ENCODE measurements around the gene EXOSC5.

EXOSC5 gene

DNA sequence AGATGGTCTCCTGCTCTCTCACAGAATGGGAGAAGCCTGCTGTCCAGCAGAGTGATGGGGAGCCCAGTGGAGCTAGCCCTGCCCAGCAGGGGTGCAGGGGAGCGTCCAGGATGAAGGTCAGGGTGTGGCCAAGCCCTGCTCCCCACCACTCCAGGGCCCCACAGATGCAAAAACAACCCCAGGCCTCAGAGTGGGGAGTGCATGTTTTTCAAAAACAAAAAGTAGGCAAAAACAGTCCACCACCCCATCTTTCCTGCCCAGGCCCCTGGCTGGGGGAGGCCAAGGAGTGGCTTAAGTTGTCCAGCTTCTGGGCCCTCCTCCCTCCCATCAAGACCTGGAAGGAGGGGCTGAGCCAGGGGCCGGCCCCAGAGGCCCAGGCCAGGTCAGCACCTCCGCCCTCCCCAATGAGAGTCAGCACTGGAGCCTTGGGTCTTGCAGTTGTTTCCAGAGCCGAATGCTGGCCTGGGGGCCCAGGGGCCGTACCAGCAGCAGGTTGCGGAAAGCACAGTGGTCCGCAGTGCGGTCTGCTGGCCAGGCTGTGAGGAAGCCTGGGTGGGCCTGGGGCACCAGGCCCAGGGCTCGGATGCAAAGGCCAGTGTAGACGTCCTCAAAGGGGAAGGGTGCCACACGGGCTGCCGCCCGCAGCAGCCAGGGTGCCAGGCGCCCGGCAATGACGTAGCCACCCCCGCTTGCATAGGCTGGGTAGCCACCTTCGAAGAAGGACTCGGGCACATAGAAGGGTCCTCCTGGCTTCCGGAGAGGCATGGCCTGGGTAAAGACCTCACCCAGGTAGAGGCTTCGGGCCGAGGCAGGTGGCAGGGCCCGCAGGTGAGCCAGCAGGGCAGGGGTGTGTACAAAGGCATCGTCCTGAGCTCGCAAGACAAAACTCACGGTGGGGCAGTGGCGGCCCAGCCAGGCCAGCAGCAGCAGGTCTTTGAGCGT lies 28.3 kb upstream of the EXOSC5 start:
- no peak for TF ChIP-seq CTCF (conservative IDR thresholded peaks at IDR 0.05; ENCODE audit: low read depth, low read length)
- H3K4me3 ChIP-seq (ENCODE audit: low read length), result no peak overlapping the region
- DNase-seq (ENCODE audit: low read depth), result no peak

DNA sequence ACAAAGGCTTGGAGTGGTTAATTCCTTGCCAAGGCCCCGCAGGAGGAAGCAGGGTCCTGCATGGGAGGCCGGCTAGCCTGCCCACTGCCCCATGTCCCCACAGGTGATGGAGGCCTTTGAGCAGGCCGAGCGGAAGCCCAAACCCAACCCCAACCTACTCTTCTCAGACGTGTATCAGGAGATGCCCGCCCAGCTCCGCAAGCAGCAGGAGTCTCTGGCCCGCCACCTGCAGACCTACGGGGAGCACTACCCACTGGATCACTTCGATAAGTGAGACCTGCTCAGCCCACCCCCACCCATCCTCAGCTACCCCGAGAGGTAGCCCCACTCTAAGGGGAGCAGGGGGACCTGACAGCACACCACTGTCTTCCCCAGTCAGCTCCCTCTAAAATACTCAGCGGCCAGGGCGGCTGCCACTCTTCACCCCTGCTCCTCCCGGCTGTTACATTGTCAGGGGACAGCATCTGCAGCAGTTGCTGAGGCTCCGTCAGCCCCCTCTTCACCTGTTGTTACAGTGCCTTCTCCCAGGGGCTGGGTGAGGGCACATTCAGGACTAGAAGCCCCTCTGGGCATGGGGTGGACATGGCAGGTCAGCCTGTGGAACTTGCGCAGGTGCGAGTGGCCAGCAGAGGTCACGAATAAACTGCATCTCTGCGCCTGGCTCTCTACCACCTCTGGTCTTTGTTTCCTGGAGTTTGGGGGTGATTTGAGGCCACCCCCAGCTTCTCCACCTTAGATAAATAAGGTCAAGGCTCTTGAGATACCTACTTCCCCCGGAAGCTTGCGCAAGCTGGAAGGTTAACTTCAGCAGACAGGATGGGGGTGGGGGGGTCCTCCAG lies 27.4 kb upstream of the EXOSC5 start:
- DNase-seq (ENCODE audit: low read depth), result no peak
- no peak for TF ChIP-seq CTCF (conservative IDR thresholded peaks at IDR 0.05; ENCODE audit: low read depth, low read length)
- H3K4me3 ChIP-seq (ENCODE audit: low read length), result no peak overlapping the region

DNA sequence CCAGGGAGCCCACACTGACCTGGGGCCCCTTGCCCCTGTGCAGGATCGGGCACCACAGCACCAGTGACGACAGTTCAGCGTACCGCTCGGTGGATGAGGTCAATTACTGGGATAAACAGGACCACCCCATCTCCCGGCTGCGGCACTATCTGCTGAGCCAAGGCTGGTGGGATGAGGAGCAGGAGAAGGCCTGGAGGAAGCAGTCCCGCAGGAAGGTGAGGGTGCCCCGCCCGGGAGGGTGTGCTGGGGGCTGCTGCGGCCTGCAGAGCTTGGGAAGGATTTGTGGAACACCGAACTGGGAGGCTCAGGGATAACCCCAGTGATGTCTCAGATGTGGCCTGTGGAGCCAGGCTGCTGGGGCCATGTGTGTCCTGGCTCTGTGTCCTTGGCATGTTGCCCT lies 25.8 kb upstream of the EXOSC5 start:
- no peak for DNase-seq (ENCODE audit: low read depth)
- TF ChIP-seq CTCF (conservative IDR thresholded peaks at IDR 0.05; ENCODE audit: low read depth, low read length), result no peak
- H3K4me3 ChIP-seq (ENCODE audit: low read length), result no peak overlapping the region

DNA sequence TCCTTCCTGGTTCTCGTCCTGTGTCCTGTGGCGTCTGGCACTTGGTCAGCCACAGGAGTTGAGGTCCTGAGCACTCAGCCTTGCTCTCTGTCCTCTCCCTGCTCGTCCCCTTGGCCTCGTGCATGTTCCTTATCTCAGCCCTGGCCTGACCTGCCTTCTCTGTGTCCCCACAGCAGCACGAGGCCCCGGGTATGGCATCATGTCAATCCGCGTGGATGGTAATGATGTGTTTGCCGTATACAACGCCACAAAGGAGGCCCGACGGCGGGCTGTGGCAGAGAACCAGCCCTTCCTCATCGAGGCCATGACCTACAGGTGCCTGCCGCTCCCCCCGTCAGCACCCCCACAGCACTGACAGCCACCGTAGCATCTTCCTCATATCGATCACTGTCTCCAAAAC lies 25.3 kb upstream of the EXOSC5 start:
- DNase-seq (ENCODE audit: low read depth), result no peak
- no peak overlapping the region for H3K4me3 ChIP-seq (ENCODE audit: low read length)
- no peak for TF ChIP-seq CTCF (conservative IDR thresholded peaks at IDR 0.05; ENCODE audit: low read depth, low read length)

GRCh38 chr19:41421973-41422372 lies 24.8 kb upstream of the EXOSC5 start:
- DNase-seq (ENCODE audit: low read depth), result no peak
- H3K4me3 ChIP-seq (ENCODE audit: low read length), result no peak overlapping the region
- no peak for TF ChIP-seq CTCF (conservative IDR thresholded peaks at IDR 0.05; ENCODE audit: low read depth, low read length)

DNA sequence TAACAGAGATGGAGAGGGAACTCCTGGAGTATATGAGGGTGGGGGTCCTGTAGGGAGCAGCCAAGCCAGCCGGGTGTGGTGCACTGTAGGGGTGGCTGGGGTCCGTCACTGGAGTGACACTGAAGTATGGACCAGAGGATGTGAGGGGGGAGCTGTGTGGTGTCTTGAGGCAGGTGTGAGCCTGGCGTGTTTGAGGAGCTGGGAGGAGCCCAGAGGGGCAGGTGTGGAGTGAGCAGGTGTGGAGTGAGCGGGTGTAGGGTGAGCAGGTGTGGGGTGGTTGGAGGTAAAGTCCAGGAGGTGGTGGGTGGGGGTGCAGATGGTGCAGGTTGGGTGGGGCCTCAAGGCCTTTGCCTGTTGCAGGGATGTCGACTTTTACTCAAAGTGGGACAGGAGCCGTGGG lies 24.2 kb upstream of the EXOSC5 start:
- no peak overlapping the region for H3K4me3 ChIP-seq (ENCODE audit: low read length)
- TF ChIP-seq CTCF (conservative IDR thresholded peaks at IDR 0.05; ENCODE audit: low read depth, low read length), result no peak
- no peak for DNase-seq (ENCODE audit: low read depth)
